Neural progenitor cell (in vitro differentiated cells): ENCODE results near the gene DET1. TPM values are rescaled to one million over a fixed set of nuclear protein-coding genes. Genes with fewer than 3 reads are reported as not detected.
"Not testable (repeated sequence)": the region's sequence is repeated elsewhere in the genome, so short reads cannot be mapped to it uniquely, and the experiment has no call there.

Source experiments
- DNase-seq: peaks from one replicate; pipeline ENCODE4 v3.0.0-alpha.2; 2016; ENCODE audit warnings: low spot score
- H2AFZ ChIP-seq: fragments of 200-600 bp; sonication (generic); replicated peaks from 2 replicates; pipeline ENCODE4 v1.6.1; 2016; ENCODE audit warnings: antibody characterized with exemption
- H3F3A ChIP-seq: fragments of 200-600 bp; sonication (generic); 2 replicates; pipeline ENCODE4 v1.6.1; 2016; ENCODE audit warnings: antibody characterized with exemption, low read depth
- H3K27ac ChIP-seq: fragments of 200-600 bp; sonication (generic); 2 replicates; pipeline ENCODE4 v1.5.1; 2016; ENCODE audit warnings: mild to moderate bottlenecking
- H3K27me3 ChIP-seq: fragments of 200-600 bp; sonication (generic); 2 replicates; pipeline ENCODE4 v1.6.1; 2016; ENCODE audit warnings: mild to moderate bottlenecking, moderate library complexity
- H3K36me3 ChIP-seq: fragments of 200-600 bp; sonication (generic); 2 replicates; pipeline ENCODE4 v1.5.1; 2016
- H3K4me1 ChIP-seq: fragments of 200-600 bp; sonication (generic); 2 replicates; pipeline ENCODE4 v1.6.1; 2016; ENCODE audit warnings: mixed run types
- H3K4me2 ChIP-seq: fragments of 200-600 bp; sonication (generic); 2 replicates; pipeline ENCODE4 v1.6.1; 2016
- H3K4me3 ChIP-seq: fragments of 200-600 bp; sonication (generic); 2 replicates; pipeline ENCODE4 v1.5.1; 2016
- H3K79me2 ChIP-seq: fragments of 200-600 bp; sonication (generic); 2 replicates; pipeline ENCODE4 v1.6.1; 2016; ENCODE audit warnings: low read depth
- H3K9ac ChIP-seq: fragments of 200-600 bp; sonication (generic); 2 replicates; pipeline ENCODE4 v1.6.1; 2016
- H3K9me3 ChIP-seq: fragments of 200-600 bp; sonication (generic); 2 replicates; pipeline ENCODE4 v1.5.1; 2016; ENCODE audit warnings: low read depth
- H4K20me1 ChIP-seq: fragments of 200-600 bp; sonication (generic); 2 replicates; pipeline ENCODE4 v1.6.1; 2016; ENCODE audit warnings: low read depth
- H3K27ac Mint-ChIP-seq: 3 replicates; pipeline ENCODE4 v1.8.0; 2021; ENCODE audit warnings: mixed read lengths
- H3K27me3 Mint-ChIP-seq: 2 replicates; pipeline ENCODE4 v1.8.0; 2022; ENCODE audit warnings: low read depth, mild to moderate bottlenecking, inconsistent platforms, moderate library complexity, mixed read lengths; ENCODE audit not compliant: insufficient read depth
- H3K36me3 Mint-ChIP-seq: 3 replicates; pipeline ENCODE4 v1.8.0; 2021; ENCODE audit warnings: mixed read lengths
- H3K4me1 Mint-ChIP-seq: 3 replicates; pipeline ENCODE4 v1.8.0; 2021; ENCODE audit warnings: mixed read lengths
- H3K4me3 Mint-ChIP-seq: 3 replicates; pipeline ENCODE4 v1.8.0; 2021; ENCODE audit warnings: mild to moderate bottlenecking, moderate library complexity, mixed read lengths
- H3K9me3 Mint-ChIP-seq: 3 replicates; pipeline ENCODE4 v1.8.0; 2020; ENCODE audit warnings: mixed read lengths
- EZH2 ChIP-seq: fragments of 200-600 bp; sonication (generic); IDR thresholded peaks from 2 replicates; pipeline ENCODE4 v1.6.1; 2017; ENCODE audit warnings: antibody characterized with exemption, mild to moderate bottlenecking, moderate library complexity
- EZH2phosphoT487 ChIP-seq: fragments of 200-600 bp; sonication (generic); IDR thresholded peaks from 2 replicates; pipeline ENCODE4 v1.6.1; 2017; ENCODE audit warnings: antibody characterized with exemption
- total RNA-seq: library from RNA; depleted of rRNA; stranded (reverse); fragments of >200 nt; gene quantifications from 2 replicates; pipeline ENCODE4 v1.2.3, GENCODE V29; 2015; ENCODE audit warnings: low replicate concordance
- TF ChIP-seq, protein P1 (sequence below): fragments of 200-600 bp; sonication (generic); IDR thresholded peaks from 2 replicates; pipeline ENCODE4 v1.5.1; 2017; ENCODE audit warnings: antibody characterized with exemption, mild to moderate bottlenecking

DET1 gene
- total RNA-seq, 1 donor from 2014 or later: 21.3 TPM

DNA sequence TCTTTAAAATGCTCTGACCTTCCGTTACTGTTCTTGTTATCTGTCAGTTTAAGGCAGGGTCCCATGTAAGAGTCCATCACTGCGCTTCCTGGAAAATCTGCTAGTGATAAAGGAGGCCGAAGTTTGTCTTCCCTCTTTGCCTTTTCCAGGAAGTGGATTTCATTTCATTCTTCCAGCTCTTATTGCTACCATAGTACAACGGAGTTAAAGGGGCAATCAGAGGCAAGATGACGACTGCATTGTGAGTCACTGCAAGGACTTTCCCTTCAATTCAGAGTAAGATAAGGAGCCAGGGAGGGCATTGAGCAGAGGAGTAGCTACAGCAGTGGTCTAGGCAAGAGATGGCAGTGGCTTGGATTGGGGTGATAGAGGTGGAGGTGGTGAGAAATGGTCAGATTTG lies 17.2 kb upstream of the DET1 start:
- no peak overlapping the region for H3K27ac Mint-ChIP-seq

DNA sequence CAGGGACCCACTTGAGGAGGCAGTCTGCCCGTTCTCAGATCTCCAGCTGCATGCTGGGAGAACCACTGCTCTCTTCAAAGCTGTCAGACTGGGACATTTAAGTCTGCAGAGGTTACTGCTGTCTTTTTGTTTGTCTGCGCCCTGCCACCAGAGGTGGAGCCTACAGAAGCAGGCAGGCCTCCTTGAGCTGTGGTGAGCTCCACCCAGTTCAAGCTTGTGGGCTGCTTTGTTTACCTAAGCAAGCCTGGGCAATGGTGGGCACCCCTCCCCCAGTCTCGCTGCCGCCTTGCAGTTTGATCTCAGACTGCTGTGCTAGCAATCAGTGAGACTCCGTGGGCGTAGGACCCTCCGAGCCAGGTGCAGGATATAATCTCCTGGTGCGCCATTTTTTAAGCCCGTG lies 13.1 kb upstream of the DET1 start:
- not testable (repeated sequence) for H3K27ac ChIP-seq, H3K27me3 ChIP-seq, H4K20me1 ChIP-seq, H2AFZ ChIP-seq, H3K36me3 Mint-ChIP-seq, H3K4me3 Mint-ChIP-seq, DNase-seq, H3K4me2 ChIP-seq, H3K36me3 ChIP-seq, H3K9ac ChIP-seq, H3K79me2 ChIP-seq, H3K4me1 ChIP-seq, H3K27ac Mint-ChIP-seq, H3K4me3 ChIP-seq, H3K9me3 ChIP-seq, H3K27me3 Mint-ChIP-seq, H3F3A ChIP-seq, H3K4me1 Mint-ChIP-seq
- H3K9me3 Mint-ChIP-seq: peaks cover 16% of the 10 kb centered on the region

More for the DNA sequence above, 17.2 kb upstream of the DET1 start:
- H3K79me2 ChIP-seq: no peaks in the 10 kb centered on the region
- TF ChIP-seq, protein P1, sequence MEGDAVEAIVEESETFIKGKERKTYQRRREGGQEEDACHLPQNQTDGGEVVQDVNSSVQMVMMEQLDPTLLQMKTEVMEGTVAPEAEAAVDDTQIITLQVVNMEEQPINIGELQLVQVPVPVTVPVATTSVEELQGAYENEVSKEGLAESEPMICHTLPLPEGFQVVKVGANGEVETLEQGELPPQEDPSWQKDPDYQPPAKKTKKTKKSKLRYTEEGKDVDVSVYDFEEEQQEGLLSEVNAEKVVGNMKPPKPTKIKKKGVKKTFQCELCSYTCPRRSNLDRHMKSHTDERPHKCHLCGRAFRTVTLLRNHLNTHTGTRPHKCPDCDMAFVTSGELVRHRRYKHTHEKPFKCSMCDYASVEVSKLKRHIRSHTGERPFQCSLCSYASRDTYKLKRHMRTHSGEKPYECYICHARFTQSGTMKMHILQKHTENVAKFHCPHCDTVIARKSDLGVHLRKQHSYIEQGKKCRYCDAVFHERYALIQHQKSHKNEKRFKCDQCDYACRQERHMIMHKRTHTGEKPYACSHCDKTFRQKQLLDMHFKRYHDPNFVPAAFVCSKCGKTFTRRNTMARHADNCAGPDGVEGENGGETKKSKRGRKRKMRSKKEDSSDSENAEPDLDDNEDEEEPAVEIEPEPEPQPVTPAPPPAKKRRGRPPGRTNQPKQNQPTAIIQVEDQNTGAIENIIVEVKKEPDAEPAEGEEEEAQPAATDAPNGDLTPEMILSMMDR: no peak
- no peak for TF ChIP-seq EZH2phosphoT487
- no peak for TF ChIP-seq EZH2
- Mint-ChIP-seq H3K4me3 (no peak overlapping the region), H3K4me1 (no peaks in the 10 kb centered on the region), H3K9me3 (peaks cover 8% of the 10 kb centered on the region), H3K36me3 (no peaks in the 10 kb centered on the region), H3K27me3 (no peaks in the 10 kb centered on the region)
- no peak overlapping the region for H3K27ac ChIP-seq
- no peak overlapping the region for H3K9ac ChIP-seq
- no peaks in the 10 kb centered on the region for H3K4me1 ChIP-seq
- no peaks in the 10 kb centered on the region for H3K27me3 ChIP-seq
- no peak for DNase-seq
- H2AFZ ChIP-seq: no peak overlapping the region
- no peak overlapping the region for H3K4me2 ChIP-seq
- H3F3A ChIP-seq: no peaks in the 10 kb centered on the region
- H3K9me3 ChIP-seq: no peaks in the 10 kb centered on the region
- H4K20me1 ChIP-seq: no peaks in the 10 kb centered on the region
- H3K36me3 ChIP-seq: no peaks in the 10 kb centered on the region
- no peak overlapping the region for H3K4me3 ChIP-seq

DNA sequence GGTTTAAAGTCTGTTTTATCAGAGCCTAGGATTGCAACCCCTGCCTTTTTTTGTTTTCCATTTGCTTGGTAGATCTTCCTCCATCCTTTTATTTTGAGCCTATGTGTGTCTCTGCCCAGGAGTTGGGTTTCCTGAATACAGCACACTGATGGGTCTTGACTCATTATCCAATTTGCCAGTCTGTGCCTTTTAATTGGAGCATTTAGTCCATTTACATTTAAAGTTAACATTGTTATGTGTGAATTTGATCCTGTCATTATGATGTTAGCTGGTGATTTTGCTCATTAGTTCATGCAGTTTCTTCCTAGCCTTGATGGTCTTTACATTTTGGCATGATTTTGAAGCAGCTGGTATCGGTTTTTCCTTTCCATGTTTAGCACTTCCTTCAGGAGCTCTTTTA lies 11.5 kb upstream of the DET1 start:
- H3K9me3 ChIP-seq, H3F3A ChIP-seq, H3K27me3 ChIP-seq, H3K4me1 ChIP-seq, H3K36me3 Mint-ChIP-seq, H3K27ac ChIP-seq, H3K79me2 ChIP-seq, H3K4me3 ChIP-seq, H4K20me1 ChIP-seq, H3K9ac ChIP-seq, H3K27ac Mint-ChIP-seq, H3K4me2 ChIP-seq, H2AFZ ChIP-seq, DNase-seq, H3K36me3 ChIP-seq, H3K27me3 Mint-ChIP-seq, H3K4me1 Mint-ChIP-seq, H3K4me3 Mint-ChIP-seq: not testable (repeated sequence)
- H3K9me3 Mint-ChIP-seq: peaks cover 16% of the 10 kb centered on the region

DNA sequence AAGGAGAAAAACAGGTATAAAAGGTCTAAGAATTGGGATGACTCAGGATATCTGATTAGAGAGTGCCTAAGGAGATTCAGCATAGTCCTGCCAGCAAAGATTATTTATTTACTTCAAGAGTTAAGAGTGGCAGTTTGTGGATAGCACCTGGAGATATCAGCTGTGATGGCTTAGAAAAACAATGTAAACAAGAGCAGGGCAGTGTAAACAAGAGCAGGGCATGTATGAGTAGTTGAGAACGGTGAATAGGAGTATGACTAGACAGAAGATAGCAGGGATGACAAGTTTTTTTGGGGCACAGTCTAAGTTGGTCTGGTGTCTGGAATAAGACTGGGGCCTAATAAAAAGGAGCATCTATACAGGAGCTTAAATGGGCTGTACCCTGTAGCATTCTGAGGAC lies 1.5 kb upstream of the DET1 start:
- not testable (repeated sequence) for H3K9me3 ChIP-seq, H3K36me3 Mint-ChIP-seq, H3K4me1 ChIP-seq, H3F3A ChIP-seq, H3K27ac Mint-ChIP-seq, H3K79me2 ChIP-seq, H3K9me3 Mint-ChIP-seq, H3K27ac ChIP-seq, H3K4me2 ChIP-seq, H3K4me3 Mint-ChIP-seq, DNase-seq, H3K27me3 Mint-ChIP-seq, H3K4me1 Mint-ChIP-seq, H3K4me3 ChIP-seq, H3K9ac ChIP-seq, H3K27me3 ChIP-seq, H3K36me3 ChIP-seq, H4K20me1 ChIP-seq, H2AFZ ChIP-seq

DNA sequence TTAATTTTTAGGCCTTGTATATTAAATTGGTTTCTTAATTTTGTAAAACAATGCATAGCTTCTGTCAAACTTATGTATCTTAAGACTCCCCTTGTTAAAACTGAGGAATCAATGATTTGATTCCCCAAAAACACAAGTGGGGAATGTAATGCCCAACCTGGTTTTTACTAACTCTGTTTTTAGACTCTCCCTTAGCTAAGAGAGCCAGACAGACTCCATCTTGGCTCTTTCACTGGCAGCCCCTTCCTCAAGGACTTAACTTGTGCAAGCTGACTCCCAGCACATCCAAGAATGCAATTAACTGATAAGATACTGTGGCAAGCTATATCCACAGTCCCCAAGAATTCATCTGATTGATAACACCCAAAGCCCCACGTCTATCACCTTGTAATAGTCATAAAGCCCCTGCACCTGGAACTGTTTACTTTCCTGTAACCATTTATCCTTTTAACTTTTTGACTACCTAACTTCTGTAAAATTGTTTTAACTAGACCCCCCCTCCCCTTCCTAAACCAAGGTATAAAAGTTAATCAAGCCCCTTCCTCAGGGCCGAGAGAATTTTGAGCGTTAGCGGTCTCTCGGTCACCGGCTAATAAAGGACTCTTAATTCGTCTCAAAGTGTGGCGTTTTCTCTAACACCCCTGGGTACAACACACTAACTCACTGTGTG lies 768 bp downstream of the DET1 start:
- not testable (repeated sequence) for H3K9ac ChIP-seq, H3K36me3 ChIP-seq, H3K27me3 ChIP-seq, H3K4me1 ChIP-seq, H3K9me3 Mint-ChIP-seq, H3K79me2 ChIP-seq, DNase-seq, H3K36me3 Mint-ChIP-seq, H4K20me1 ChIP-seq, H3F3A ChIP-seq, H3K9me3 ChIP-seq, H3K27me3 Mint-ChIP-seq
- Histone ChIP-seq H3K27ac (peak overlapping the region; percentile 42), H3K4me2 (peak overlapping the region; percentile 85), H2AFZ (peak overlapping the region; percentile 14), H3K4me3 (peak overlapping the region; percentile 78)
- Mint-ChIP-seq H3K4me1 (peaks cover 16% of the 10 kb centered on the region), H3K4me3 (peak overlapping the region; percentile 91), H3K27ac (peak overlapping the region; percentile 46)
